Measurements from ENCODE around the gene CCSER1.

Gene CCSER1

GRCh38 chr4:91497892-91498291, 1370.7 kb downstream of the CCSER1 start:
- H3K27me3 ChIP-seq (ENCODE audit: insufficient read depth, low read length), result no peaks in the 10 kb centered on the region
- no peak overlapping the region for H3K27ac ChIP-seq (ENCODE audit: low read depth, low read length)
- H3K14ac ChIP-seq (ENCODE audit: low read length), result no peak overlapping the region
- H2AK5ac ChIP-seq (ENCODE audit: low read length), result no peak overlapping the region
- H3K36me3 ChIP-seq (ENCODE audit: control insufficient read depth in 1 of 2, insufficient read depth in 2 of 2, low read length in 2 of 2), result no peaks in the 10 kb centered on the region
- no peak overlapping the region for H2BK5ac ChIP-seq (ENCODE audit: low read depth, low read length, poor library complexity)
- no CpG with 5 or more reads among the region's 4 CpGs for whole genome bisulfite sequencing (ENCODE audit: extremely low coverage, insufficient coverage, insufficient read length)
- H3K18ac ChIP-seq (ENCODE audit: low read length), result no peak overlapping the region
- H4K91ac ChIP-seq (ENCODE audit: low read depth, low read length), result no peak overlapping the region
- no peak overlapping the region for H4K8ac ChIP-seq (ENCODE audit: low read depth, low read length)
- no peaks in the 10 kb centered on the region for H3K9me3 ChIP-seq (ENCODE audit: insufficient read depth, low read depth, low read length)
- no peak overlapping the region for H3K9ac ChIP-seq (ENCODE audit: low read length)
- H3K4me2 ChIP-seq (ENCODE audit: low read length), result no peak overlapping the region
- no peaks in the 10 kb centered on the region for H3K79me2 ChIP-seq (ENCODE audit: control insufficient read depth, insufficient read depth, low read length, poor library complexity)
- H4K12ac ChIP-seq (ENCODE audit: low read depth, low read length), result no peak overlapping the region
- no peaks in the 10 kb centered on the region for H3K79me1 ChIP-seq (ENCODE audit: low read length)
- H3K4me3 ChIP-seq (ENCODE audit: low read depth, low read length), result no peak overlapping the region
- no peaks in the 10 kb centered on the region for H3K4me1 ChIP-seq (ENCODE audit: control insufficient read depth in 1 of 2, insufficient read depth in 2 of 2, low read length in 2 of 2)
- H3K23ac ChIP-seq (ENCODE audit: low read length), result no peak overlapping the region
- no peak overlapping the region for H3K4ac ChIP-seq (ENCODE audit: low read depth, low read length)
- H2BK120ac ChIP-seq (ENCODE audit: insufficient read depth, low read length, poor library complexity), result no peak overlapping the region
- no peak overlapping the region for H2BK12ac ChIP-seq (ENCODE audit: low read length)
- H2AFZ ChIP-seq (ENCODE audit: insufficient read depth, low read length, poor library complexity), result no peak overlapping the region
- DNase-seq, result no peak

- Histone ChIP-seq H4K91ac (ENCODE audit: low read depth, low read length) (no peak overlapping the region), H3K36me3 (ENCODE audit: control insufficient read depth in 1 of 2, insufficient read depth in 2 of 2, low read length in 2 of 2) (no peaks in the 10 kb centered on the region), H3K14ac (ENCODE audit: low read length) (no peak overlapping the region), H3K23ac (ENCODE audit: low read length) (no peak overlapping the region), H4K12ac (ENCODE audit: low read depth, low read length) (no peak overlapping the region), H3K27ac (ENCODE audit: low read depth, low read length) (no peak overlapping the region), H2AFZ (ENCODE audit: insufficient read depth, low read length, poor library complexity) (no peak overlapping the region), H3K18ac (ENCODE audit: low read length) (no peak overlapping the region), H3K4me3 (ENCODE audit: low read depth, low read length) (no peak overlapping the region), H3K4me1 (ENCODE audit: control insufficient read depth in 1 of 2, insufficient read depth in 2 of 2, low read length in 2 of 2) (no peaks in the 10 kb centered on the region), H3K4me2 (ENCODE audit: low read length) (no peak overlapping the region), H2BK12ac (ENCODE audit: low read length) (no peak overlapping the region), H2AK5ac (ENCODE audit: low read length) (no peak overlapping the region), H3K79me2 (ENCODE audit: control insufficient read depth, insufficient read depth, low read length, poor library complexity) (no peaks in the 10 kb centered on the region), H2BK5ac (ENCODE audit: low read depth, low read length, poor library complexity) (no peak overlapping the region), H3K4ac (ENCODE audit: low read depth, low read length) (no peak overlapping the region), H3K9me3 (ENCODE audit: insufficient read depth, low read depth, low read length) (no peaks in the 10 kb centered on the region), H3K79me1 (ENCODE audit: low read length) (no peaks in the 10 kb centered on the region), H4K8ac (ENCODE audit: low read depth, low read length) (no peak overlapping the region), H3K9ac (ENCODE audit: low read length) (no peak overlapping the region), H2BK120ac (ENCODE audit: insufficient read depth, low read length, poor library complexity) (no peak overlapping the region), H3K27me3 (ENCODE audit: insufficient read depth, low read length) (no peaks in the 10 kb centered on the region)
- DNase-seq, result peak in 1 of 2 donors; percentile 9
These were observed 1375.2 kb downstream of the CCSER1 start for GRCh38 chr4:91502365-91502764.

GRCh38 chr4:91513326-91513725, 1386.1 kb downstream of the CCSER1 start:
- no peak overlapping the region for H4K12ac ChIP-seq (ENCODE audit: low read depth, low read length)
- DNase-seq, result no peak

GRCh38 chr4:91519155-91519554, 1392.0 kb downstream of the CCSER1 start:
- Histone ChIP-seq H3K9ac (ENCODE audit: low read length) (no peak overlapping the region), H3K79me2 (ENCODE audit: control insufficient read depth, insufficient read depth, low read length, poor library complexity) (no peaks in the 10 kb centered on the region), H3K79me1 (ENCODE audit: low read length) (no peaks in the 10 kb centered on the region), H3K4me1 (ENCODE audit: control insufficient read depth in 1 of 2, insufficient read depth in 2 of 2, low read length in 2 of 2) (no peaks in the 10 kb centered on the region), H3K9me3 (ENCODE audit: insufficient read depth, low read depth, low read length) (no peaks in the 10 kb centered on the region), H4K8ac (ENCODE audit: low read depth, low read length) (no peak overlapping the region), H3K23ac (ENCODE audit: low read length) (no peak overlapping the region), H3K4me2 (ENCODE audit: low read length) (no peak overlapping the region), H2AK5ac (ENCODE audit: low read length) (no peak overlapping the region), H4K12ac (ENCODE audit: low read depth, low read length) (no peak overlapping the region), H2BK5ac (ENCODE audit: low read depth, low read length, poor library complexity) (no peak overlapping the region), H2BK120ac (ENCODE audit: insufficient read depth, low read length, poor library complexity) (no peak overlapping the region), H2AFZ (ENCODE audit: insufficient read depth, low read length, poor library complexity) (no peak overlapping the region), H3K14ac (ENCODE audit: low read length) (no peak overlapping the region), H4K91ac (ENCODE audit: low read depth, low read length) (no peak overlapping the region), H3K4me3 (ENCODE audit: low read depth, low read length) (no peak overlapping the region), H3K4ac (ENCODE audit: low read depth, low read length) (no peak overlapping the region), H3K27me3 (ENCODE audit: insufficient read depth, low read length) (no peaks in the 10 kb centered on the region), H3K36me3 (ENCODE audit: control insufficient read depth in 1 of 2, insufficient read depth in 2 of 2, low read length in 2 of 2) (no peaks in the 10 kb centered on the region), H3K18ac (ENCODE audit: low read length) (no peak overlapping the region), H3K27ac (ENCODE audit: low read depth, low read length) (no peak overlapping the region), H2BK12ac (ENCODE audit: low read length) (no peak overlapping the region)
- no CpG with 5 or more reads among the region's 6 CpGs for WGBS (ENCODE audit: extremely low coverage, insufficient coverage, insufficient read length)
- DNase-seq, result no peak

More at GRCh38 chr4:91513326-91513725, 1386.1 kb downstream of the CCSER1 start:
- Histone ChIP-seq H4K8ac (ENCODE audit: low read depth, low read length) (no peak overlapping the region), H3K14ac (ENCODE audit: low read length) (no peak overlapping the region), H3K79me2 (ENCODE audit: control insufficient read depth, insufficient read depth, low read length, poor library complexity) (no peaks in the 10 kb centered on the region), H2BK12ac (ENCODE audit: low read length) (no peak overlapping the region), H3K4me1 (ENCODE audit: control insufficient read depth in 1 of 2, insufficient read depth in 2 of 2, low read length in 2 of 2) (no peaks in the 10 kb centered on the region), H2AK5ac (ENCODE audit: low read length) (no peak overlapping the region), H3K79me1 (ENCODE audit: low read length) (no peaks in the 10 kb centered on the region), H3K4me2 (ENCODE audit: low read length) (no peak overlapping the region), H3K4ac (ENCODE audit: low read depth, low read length) (no peak overlapping the region), H2BK5ac (ENCODE audit: low read depth, low read length, poor library complexity) (no peak overlapping the region), H2AFZ (ENCODE audit: insufficient read depth, low read length, poor library complexity) (no peak overlapping the region), H3K18ac (ENCODE audit: low read length) (no peak overlapping the region), H2BK120ac (ENCODE audit: insufficient read depth, low read length, poor library complexity) (no peak overlapping the region), H3K4me3 (ENCODE audit: low read depth, low read length) (no peak overlapping the region), H3K27me3 (ENCODE audit: insufficient read depth, low read length) (no peaks in the 10 kb centered on the region), H3K9me3 (ENCODE audit: insufficient read depth, low read depth, low read length) (no peaks in the 10 kb centered on the region), H3K9ac (ENCODE audit: low read length) (no peak overlapping the region), H3K27ac (ENCODE audit: low read depth, low read length) (no peak overlapping the region), H3K36me3 (ENCODE audit: control insufficient read depth in 1 of 2, insufficient read depth in 2 of 2, low read length in 2 of 2) (no peaks in the 10 kb centered on the region), H3K23ac (ENCODE audit: low read length) (no peak overlapping the region), H4K91ac (ENCODE audit: low read depth, low read length) (no peak overlapping the region)

- Histone ChIP-seq H2BK12ac (ENCODE audit: low read length) (no peak overlapping the region), H3K14ac (ENCODE audit: low read length) (no peak overlapping the region), H3K18ac (ENCODE audit: low read length) (no peak overlapping the region), H3K79me1 (ENCODE audit: low read length) (no peaks in the 10 kb centered on the region), H3K9ac (ENCODE audit: low read length) (no peak overlapping the region), H4K8ac (ENCODE audit: low read depth, low read length) (no peak overlapping the region), H3K27ac (ENCODE audit: low read depth, low read length) (no peak overlapping the region), H3K4ac (ENCODE audit: low read depth, low read length) (no peak overlapping the region), H2AK5ac (ENCODE audit: low read length) (no peak overlapping the region), H2BK5ac (ENCODE audit: low read depth, low read length, poor library complexity) (no peak overlapping the region), H4K91ac (ENCODE audit: low read depth, low read length) (no peak overlapping the region), H3K4me3 (ENCODE audit: low read depth, low read length) (no peak overlapping the region), H3K36me3 (ENCODE audit: control insufficient read depth in 1 of 2, insufficient read depth in 2 of 2, low read length in 2 of 2) (no peaks in the 10 kb centered on the region), H3K9me3 (ENCODE audit: insufficient read depth, low read depth, low read length) (no peaks in the 10 kb centered on the region), H2AFZ (ENCODE audit: insufficient read depth, low read length, poor library complexity) (no peak overlapping the region), H2BK120ac (ENCODE audit: insufficient read depth, low read length, poor library complexity) (no peak overlapping the region), H3K27me3 (ENCODE audit: insufficient read depth, low read length) (no peaks in the 10 kb centered on the region), H4K12ac (ENCODE audit: low read depth, low read length) (no peak overlapping the region), H3K4me2 (ENCODE audit: low read length) (no peak overlapping the region), H3K23ac (ENCODE audit: low read length) (no peak overlapping the region), H3K4me1 (ENCODE audit: control insufficient read depth in 1 of 2, insufficient read depth in 2 of 2, low read length in 2 of 2) (no peaks in the 10 kb centered on the region), H3K79me2 (ENCODE audit: control insufficient read depth, insufficient read depth, low read length, poor library complexity) (no peaks in the 10 kb centered on the region)
- no peak for DNase-seq
- WGBS (ENCODE audit: extremely low coverage, insufficient coverage, insufficient read length), result no CpG with 5 or more reads among the region's 1 CpG
These were observed 1398.4 kb downstream of the CCSER1 start for GRCh38 chr4:91525621-91526020.

Data from trophoblast cell (in vitro differentiated cells and primary cell).